Airway epithelial cell (primary cell): ENCODE data around the gene BTN3A1. TPM values are rescaled to one million over a fixed set of nuclear protein-coding genes. Genes with fewer than 3 reads are reported as not detected.

Experiments used
- total RNA-seq: library from RNA; depleted of rRNA; stranded (reverse); fragments of >200 nt; gene quantifications from 2 replicates; pipeline ENCODE4 v1.2.3, GENCODE V29; 2015

The BTN3A1 gene
- 4.7 and 6.2 TPM in 2 replicates for total RNA-seq

DNA sequence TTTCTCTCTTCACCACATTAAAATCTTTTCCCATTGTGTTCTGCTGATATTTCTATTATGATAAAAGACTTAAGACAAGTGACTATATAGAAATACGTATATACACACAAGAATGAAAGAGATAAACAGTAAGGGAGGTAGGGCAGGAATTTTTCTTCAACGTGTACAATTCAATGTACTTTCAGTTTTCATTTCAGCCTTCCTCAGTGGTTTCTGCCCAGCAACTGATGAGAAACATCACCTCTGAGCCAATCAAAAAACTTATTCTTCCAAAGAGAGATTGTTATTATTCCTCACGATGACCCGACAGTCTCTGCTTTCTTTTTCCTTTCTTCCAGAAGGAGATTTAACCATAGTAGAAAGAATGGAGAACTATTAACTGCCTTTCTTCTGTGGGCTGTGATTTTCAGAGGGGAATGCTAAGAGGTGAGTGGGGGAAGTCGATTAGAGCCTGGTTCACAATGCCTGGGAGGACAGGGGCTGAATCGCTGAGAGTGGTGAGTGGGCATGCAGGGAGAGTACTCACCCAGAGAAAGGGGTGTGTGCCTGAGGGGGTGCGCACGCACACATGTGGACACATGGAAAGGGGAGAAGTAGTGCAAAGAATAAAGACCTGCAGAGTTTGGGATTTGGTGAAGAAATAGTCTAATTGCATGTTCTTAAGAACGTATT lies at the start of gene BTN3A1:
Gene BTN3A1 (plus strand): TSS at position 289 of the 672 bp plus-strand sequence. CDS start 3,289 bp downstream, outside the sequence.

DNA sequence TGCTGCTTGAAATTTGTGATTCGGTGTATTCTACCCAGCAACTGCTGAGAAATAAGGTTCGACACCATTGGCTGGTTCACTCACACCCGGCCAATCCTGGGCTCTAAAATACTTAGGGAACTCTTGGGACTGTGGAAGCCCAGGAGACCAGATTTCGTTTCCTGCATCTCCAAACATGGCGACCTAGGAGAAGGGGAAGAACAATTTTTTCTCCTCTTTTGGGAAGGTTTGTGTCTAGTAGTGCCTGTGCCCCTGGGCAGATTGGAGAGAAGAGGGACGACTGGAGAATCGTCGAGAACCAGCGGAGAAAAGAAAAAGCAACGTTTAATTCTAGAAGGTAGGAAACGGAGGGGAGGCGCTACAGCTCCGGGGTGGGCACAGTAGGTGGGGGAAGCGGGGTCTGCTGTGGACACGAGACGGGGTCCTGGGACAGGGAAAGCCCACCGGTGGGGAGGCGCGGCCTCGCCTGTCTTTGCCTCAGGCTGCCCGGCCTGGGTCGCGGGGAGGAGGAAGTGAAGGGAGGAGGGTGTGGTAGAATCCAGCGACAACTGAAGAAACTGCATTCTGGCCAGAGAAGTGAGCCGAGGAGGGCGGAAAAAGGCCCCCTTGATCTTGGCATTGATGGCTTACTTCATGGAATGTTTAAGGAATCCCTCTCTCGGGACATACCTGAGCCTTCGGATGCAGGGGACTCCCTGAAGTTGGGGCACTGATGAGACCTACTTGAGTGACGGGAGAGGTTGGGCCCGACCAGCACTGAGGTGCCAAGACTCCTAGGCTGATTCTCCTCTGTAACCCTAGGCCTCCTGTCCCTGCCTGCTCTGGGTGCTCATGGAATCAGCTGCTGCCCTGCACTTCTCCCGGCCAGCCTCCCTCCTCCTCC lies 56.0 kb downstream of the BTN3A1 start, which contains the start of gene BTN2A1:
Gene BTN2A1 (plus strand): TSS at position 150 of the 883 bp plus-strand sequence. CDS start 682 bp downstream, at position 832.

Other genes starting within 250 kb of the BTN3A1 start
- gene BTN3A2, start 37.1 kb upstream of the BTN3A1 start, total RNA-seq: 6.4 and 7.5 TPM in 2 replicates
- gene BTN2A2, start 19.2 kb upstream of the BTN3A1 start, total RNA-seq: 4.0 and 6.3 TPM in 2 replicates
- 1.4 TPM in 2 replicates for gene BTN3A3, start 38.2 kb downstream of the BTN3A1 start, total RNA-seq
- 3.5 and 3.7 TPM in 2 replicates for gene BTN2A1, start 55.7 kb downstream of the BTN3A1 start, total RNA-seq
- gene BTN1A1, start 98.0 kb downstream of the BTN3A1 start, total RNA-seq: not detected in 2 replicates
- 49.7 and 62.7 TPM in 2 replicates for gene HMGN4, start 136.1 kb downstream of the BTN3A1 start, total RNA-seq
- gene ABT1, start 194.7 kb downstream of the BTN3A1 start, total RNA-seq: 14.1 and 20.0 TPM in 2 replicates